UCSD-AML1 (cell line): ENCODE measurements around the gene GLRA1.
"Not testable (repeated sequence)": the region's sequence is repeated elsewhere in the genome, so short reads cannot be mapped to it uniquely, and the experiment has no call there.

Experiments used
- DNase-seq: peaks from one replicate; lab custom pipeline; 2025; ENCODE audit not compliant: unreplicated experiment; lab: John Stamatoyannopoulos, UW

The GLRA1 gene

DNA sequence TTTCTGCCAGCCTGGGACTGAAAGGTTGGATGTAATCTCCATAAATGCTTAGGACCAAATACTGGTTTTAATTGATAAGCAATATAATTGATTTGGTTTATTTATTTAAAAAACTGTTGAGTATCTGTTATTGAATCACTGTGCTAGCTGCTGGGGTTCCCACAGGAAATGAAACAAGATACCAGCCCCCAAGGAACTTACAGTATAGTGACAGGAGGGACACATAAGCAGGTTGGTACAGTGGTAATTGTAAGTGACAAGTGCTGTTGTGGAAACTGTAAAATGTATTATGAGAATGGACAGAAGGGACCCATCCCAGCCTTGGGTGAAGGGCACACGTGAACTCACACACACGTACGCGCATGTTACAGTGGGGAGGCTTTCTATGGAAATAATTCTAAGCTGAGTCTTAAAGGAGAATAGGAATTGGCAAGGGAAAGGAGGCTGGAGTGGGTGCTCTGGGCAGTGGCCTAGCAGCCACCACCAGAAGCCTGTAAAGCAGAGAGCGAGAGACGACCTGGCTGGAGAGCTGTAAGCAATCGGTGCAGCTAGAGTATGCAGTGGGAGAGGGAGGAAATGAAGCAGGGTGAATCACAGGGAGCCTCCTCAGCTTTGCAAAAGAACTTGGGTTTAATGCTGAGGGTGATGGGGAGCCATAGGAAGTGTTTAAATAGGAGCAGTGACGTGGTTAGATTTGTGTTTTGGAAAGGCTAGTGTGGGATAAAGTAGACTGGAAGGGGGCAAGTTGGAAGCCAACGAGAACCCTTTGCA, 39.3 kb downstream of the GLRA1 start:
- no peak for DNase-seq

DNA sequence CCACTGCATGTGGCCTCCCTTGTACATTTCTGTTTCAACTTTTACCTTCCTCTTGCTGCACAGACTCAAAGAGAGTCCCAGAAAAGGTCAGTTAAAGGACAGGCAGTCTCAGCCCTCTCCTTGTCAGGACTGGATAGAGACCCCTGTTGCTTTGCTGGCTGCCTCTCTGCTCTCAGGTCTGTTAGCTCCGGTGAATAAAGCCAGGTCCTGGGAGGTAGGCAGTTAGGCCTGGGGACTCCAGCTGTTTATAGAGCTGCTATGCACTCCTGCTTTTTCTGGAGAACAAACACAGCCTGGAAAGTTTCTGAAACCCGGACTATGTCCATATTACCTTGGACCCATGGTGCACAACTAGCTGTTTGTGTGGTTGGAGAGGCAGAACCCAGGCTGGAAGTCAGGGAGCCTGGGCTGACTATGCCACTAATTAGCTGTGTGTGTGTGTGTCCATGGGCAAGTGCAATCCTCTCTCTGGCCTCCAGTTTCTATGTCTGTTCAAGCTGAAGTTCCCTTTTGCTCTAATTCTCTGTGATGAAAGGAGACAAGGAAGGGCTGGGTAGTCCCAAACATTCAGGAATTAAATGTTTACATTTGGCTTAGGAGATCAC, 42.9 kb downstream of the GLRA1 start:
- no peak for DNase-seq

DNA sequence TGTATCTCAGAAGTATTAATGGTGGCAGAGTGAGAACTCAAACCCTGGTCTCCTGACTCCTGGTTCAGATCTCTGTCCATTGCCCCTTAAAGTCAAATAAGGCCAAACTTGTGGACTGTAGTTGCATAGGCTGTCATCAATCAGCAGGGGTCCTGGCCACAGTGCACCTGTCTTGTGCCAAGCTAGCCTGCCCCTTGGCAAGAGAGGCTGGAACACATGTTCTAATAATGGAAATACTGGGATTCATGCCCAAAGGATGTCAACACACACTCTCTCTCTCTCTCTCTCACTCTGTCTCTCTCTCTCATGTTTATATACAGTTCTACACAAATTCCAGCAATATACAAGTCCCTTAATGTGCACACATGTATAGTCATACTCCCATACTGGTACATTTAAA, 44.3 kb downstream of the GLRA1 start:
- no peak for DNase-seq

DNA sequence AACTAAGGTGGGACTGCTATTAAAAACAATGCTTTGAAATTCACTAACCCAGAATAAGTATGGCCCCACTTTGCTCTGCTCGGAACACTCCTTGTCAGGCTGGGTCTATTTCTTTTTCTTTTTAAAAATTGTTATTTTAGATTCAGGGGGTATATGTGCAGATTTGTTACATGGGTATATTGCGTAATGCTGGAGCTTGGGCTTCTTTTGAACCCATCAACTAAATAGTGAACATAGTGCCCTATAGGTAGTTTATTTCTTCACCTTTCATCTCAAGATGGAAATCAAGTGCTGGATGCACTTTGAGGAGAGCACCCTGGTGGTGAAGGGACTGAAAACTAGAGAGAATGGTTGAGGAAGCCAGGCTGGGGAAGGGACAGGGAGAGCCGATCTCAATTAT, 51.0 kb downstream of the GLRA1 start:
- no peak for DNase-seq

DNA sequence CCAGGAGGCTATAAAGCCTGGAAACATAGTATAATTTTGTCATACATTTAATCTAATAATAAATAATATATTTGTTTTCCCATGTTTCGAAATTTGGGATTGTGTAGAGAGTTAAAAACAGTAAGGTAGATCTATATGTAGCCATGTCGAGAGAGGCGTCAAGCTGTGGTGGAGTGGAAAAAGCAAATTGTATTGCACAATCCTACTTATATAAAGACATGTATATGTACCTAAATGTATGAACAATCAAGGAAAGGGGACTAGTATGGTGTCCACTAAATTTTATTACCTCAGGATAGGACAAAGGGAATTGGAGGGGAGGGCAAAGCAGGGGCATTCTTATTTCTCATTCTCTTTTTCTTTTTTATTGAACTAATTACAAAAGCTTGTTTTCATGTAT, 52.0 kb downstream of the GLRA1 start:
- no peak for DNase-seq

DNA sequence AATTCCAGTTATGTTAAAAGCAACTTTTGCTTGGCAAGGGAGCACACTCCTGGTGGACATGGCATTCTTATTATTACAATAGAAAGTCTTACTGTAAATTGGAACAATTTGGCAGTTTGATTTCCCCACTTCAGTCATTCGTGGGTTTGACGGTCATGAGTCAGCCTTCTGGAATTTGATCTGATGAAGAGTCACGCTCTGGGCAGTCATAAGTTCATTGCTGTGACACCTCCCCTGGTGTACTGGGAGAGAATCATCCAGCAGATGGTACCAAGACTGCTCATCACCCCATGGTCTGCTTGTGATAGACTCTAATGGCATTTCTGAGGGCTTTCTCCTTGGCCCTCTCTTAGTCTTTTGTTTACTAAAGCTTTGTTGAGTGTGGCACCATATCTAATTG, 53.8 kb downstream of the GLRA1 start:
- no peak for DNase-seq

DNA sequence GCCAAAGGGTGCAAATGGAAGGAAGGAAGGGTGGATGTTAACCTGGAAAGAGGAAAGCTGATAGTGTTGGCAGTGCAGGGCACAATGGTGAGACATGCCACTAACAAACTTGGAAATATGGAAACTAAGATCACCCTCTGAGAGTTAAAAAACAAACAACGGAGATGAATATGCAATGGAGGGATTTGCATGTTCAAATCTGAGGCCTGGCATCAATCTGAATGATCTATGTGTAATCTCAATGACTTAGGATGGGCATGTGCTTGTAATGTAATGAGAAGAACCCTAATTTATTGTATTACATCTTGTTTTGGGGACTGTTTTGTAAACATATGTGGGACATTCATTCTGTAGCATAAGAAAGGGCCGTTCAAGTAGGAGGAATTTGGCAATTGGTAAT, 54.4 kb downstream of the GLRA1 start:
- DNase-seq: no peak

DNA sequence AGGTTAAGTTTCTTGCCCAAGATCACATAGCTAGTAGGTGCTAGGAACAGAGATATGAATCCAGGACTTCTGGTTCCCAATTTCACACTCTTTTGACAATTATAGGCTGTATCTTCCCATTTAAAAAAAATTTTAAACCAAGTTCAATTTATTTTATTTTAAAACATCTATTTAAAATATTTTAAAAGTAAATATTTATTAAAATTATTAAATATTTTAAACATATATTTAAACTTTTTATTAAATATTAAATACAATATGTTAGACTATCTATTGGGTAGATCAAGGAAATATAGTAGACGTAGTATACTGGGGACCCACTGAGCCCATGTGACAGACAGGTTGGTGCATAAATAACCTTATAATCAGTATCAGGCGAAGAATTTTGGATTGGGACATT, 54.8 kb downstream of the GLRA1 start:
- DNase-seq: no peak

DNA sequence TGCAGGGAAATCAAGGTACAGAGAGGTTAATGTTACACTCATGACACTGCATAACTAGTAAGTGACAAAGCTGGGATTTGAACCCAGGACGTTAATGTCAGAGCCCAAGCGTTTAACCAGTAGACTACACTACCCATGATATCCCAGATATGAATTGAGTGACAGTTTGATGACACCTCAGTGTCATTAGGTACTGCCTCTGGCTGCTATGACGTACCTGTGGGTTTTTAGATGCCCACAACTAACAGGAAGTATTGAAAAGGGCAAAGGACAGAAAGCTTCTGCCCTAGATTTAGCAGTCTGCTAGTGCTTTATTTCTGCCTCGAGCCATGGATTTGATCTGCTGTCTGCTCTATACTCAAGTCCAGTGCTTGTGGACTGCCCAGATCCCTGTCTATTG, 56.2 kb downstream of the GLRA1 start:
- no peak for DNase-seq

DNA sequence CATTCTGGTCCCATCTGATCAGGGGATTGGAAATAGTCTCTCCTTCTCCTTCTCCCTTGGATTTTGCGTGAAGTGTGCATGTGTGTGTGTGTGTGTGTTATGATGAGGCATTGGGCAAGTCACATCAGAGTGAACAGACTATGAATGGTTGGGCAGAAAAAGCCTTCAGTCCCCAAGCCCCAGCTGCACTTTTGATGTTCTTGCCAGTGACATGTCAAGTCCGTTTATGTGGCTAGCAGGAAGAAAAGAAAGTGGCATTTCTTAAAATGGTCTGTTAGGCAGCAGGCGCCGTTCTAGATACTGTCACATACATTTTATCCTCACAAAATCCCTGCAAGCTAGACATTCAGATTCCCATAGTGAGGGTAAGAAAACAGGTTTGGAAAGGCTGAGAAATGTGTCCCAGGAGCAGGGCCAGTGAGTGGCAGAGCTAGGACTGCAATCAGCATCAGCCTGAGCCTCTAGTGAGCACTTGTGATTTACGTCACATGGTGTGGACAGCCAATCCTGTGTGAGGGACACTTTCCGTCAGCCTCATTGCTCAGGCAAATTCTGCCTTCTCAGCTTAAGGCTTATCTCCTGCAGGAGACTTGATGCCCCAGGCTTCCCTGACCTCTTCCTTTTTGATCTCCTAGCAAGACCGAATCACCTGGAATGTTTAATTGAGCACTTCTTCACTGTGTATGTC, 60.4 kb downstream of the GLRA1 start:
- DNase-seq: no peak

DNA sequence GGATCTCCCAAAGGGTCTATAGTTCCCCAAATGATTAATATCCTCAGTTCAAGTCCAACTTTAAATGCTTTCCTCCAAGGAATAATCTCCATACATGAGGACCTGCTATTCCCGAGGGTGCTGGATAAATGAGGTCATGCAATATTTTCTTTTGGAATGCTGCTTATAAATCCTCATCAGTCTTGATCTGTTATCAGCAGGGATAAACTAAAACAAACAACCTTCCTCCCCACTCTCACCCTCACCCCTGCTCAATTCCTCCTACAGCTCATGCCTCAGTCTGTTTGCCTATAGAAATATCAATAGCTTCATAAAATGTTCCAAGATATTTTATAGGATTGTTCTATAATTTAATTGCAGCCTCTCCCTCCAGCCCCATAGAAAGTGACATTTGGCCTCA, 61.1 kb downstream of the GLRA1 start:
- DNase-seq: no peak

DNA sequence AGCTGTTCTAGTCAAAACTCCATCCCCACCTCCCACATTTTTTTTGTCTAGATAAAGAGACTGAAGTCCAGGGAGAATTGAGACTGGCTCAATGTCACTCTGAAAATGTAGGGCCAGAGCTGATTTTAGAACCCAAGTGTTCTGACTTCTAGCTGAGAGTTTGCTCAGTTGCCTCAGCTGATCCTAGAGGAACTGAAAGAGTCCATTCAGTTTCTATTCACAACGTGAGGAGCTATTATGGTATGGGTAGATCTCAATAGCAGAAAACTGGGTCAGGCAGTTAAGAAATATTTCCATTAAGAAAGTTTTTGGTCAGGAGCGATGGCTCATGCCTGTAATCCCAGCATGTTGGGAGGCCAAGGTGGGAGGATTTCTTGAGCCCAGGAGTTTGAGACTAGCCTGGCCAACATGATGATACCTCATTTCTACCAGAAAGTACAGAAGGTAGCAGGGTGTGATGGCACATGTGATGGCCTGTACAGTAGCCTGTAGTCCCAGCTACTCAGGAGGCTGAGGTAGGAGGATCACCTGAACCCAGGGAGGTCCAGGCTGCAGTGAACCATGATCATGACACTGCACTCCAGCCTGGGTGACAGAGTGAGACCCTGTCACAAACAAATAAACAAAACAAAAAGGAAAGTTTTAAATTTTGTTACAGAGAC, 61.7 kb downstream of the GLRA1 start:
- no peak for DNase-seq

DNA sequence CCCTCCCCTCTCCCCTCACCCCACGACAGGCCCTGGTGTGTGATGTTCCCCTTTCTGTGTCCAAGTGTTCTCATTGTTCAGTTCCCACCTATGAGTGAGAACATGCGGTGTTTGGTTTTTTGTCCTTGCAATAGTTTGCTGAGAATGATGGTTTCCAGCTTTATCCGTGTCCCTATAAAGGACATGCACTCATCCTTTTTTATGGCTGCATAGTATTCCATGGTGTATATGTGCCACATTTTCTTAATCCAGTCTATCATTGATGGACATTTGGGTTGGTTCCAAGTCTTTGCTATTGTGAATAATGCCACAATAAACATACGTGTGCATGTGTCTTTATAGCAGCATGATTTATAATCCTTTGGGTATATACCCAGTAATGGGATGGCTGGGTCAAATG, 63.8 kb downstream of the GLRA1 start:
- DNase-seq: not testable (repeated sequence)

DNA sequence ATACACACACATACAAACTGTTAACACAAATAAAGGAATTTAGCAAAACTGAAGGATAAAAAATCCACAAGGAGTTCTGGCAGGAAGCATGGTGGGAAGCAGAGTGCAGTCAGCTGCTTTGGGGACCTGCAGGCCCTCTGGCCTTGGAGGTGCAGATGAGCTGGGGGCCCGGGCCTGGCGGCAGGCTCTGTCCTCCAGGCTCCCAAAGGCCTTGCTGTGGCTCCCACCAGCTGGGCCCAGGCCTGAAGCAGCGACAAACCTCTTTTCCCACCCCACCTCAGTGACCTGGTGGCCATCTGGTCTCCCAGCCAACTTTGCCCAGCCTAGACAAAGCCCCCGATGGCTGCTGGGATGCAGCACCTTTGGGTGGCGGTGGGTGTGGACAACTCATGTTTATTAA, 67.8 kb downstream of the GLRA1 start:
- DNase-seq: no peak

DNA sequence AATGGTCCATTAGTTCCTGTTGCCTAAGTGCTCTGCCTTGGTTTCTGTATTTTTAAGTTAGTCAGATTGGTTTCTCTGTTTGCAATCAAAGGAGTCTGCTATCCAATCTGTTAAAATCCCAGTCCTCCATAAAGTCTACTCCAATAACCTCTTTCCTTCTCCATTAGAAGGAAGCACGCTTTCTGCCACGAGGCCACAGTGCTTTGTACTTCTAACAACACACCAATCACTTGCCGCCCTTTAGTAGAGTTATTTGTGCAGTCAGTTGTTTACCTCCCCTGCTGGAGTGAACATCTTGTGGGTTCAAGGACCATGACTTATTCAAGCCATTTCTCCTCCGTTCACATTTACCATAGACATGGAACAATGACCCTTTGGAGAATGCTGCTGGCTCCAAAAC, 69.0 kb downstream of the GLRA1 start:
- DNase-seq: no peak

DNA sequence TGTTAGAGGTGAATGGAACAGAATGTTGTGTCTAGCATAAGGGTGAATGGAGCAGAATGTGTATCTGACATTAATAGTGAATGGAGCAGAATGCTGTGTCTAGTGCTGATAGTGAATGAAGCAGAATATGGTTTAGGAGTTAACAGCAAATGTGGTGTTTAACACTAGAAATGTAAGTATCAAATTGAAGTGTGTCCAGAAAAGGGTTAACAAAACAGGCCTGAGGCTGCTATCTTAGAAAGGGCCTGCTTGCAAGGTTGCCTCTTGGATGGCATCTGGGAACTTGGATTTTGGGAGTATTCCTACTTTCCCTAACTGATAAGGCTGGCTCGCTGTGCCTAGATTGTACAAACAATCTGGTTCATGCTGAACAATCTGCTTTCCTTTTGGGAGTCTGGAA, 76.8 kb downstream of the GLRA1 start:
- DNase-seq: no peak

DNA sequence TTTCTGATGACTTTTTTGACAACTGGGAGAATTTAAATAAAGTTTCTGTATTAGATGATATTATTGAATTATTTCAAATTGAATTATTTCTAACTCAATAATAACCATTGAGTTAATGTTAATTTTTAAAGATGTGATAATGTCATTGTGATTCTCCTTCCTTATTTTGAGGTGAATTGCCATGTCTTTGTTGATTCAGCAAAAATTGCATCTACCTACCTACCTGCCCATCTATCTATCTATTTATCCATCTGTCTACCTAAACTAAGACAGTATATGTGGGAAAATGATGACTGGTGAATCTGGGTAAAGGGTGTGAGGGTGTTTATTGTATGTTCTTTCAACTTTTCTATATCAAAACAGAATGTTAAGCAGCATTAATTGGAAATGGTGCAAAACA, 77.9 kb downstream of the GLRA1 start:
- no peak for DNase-seq

DNA sequence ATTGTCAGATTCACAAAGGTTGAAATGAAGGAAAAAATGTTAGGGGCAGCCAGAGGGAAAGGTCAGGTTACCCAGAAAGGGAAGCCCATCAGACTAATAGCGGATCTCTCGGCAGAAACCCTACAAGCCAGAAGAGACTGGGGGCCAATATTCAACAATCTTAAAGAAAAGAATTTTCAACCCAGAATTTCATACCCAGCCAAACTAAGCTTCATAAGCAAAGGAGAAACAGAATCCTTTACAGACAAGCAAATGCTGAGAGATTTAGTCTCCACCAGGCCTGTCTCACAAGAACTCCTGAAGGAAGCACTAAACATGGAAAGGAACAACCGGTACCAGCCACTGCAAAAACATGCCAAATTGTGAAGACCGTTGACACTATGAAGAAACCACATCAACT, 91.8 kb downstream of the GLRA1 start:
- not testable (repeated sequence) for DNase-seq

DNA sequence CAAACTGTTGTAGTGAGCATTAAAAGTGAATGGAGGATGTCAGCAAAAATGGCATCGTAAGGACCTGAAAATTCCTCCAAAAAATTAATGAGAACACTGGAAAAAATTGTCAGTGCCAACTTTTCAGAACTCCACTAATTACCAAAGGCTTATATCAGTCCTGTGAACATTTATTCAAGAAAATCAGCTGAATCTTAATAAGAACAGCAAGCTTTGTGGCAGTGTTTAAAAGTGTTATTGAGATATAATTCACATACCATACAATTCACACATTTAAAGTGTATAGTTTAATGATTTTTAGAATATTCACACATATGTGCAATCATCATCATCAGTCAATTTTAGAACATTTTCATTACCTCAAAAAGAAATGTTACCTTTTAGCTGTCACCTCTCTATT, 95.3 kb downstream of the GLRA1 start:
- DNase-seq: no peak

DNA sequence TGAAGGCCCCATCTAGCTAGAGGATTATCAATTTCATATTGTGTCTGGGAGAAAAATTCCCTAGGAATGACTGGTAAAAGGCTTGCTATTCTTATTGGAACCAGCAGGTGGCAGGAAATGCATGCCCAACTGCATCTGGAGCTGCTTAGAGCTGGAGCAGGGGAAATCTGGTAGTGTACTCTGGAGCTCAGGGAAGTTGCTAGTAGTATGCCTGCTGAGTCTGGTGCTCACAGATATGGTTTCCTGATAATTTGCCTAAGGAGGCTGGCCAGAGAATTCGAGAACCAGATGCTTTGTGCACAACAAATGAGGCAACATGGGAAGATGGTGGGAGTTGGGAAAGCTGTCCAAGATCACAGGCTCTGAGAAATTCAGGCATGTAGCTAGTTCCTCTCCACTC, 99.2 kb downstream of the GLRA1 start:
- peak; percentile 14 for DNase-seq

DNA sequence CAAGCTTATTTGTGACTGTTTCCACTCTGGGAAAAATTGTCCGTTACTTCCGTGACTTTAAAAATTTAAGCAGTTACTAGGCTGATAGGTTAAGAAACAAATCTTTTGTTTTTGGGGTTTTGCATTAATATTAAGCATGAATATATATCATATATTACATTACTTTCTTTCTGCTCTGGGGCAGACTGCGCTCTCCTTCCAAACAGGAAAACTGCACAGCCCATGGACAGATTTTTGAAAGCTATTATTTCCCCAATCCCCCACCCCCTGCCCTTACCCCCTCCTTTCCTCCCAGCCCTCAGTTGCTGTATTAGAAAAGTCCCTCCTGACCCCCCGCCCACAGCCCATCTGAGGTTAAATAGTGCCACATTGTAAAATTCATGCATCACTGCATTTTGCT, 102.5 kb downstream of the GLRA1 start:
- DNase-seq: no peak

DNA sequence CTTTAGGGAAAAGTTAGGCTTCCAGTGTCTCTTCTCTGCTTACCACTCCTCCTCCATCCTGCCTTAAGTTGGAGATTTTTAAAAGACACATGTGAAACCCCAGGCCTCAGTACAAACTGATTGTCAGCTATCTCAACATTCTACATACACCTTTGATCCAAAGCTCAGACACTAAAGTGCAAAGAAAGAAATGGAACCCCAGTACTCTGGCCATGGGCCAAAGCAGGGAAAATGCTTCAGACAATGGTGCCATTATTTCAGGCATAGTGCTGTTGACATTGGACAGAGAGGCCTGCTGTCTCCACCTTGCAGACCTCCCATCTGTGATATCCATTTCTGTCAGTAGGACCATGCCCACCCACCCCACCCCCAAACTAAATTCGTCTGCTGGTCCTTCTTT, 103.7 kb downstream of the GLRA1 start:
- no peak for DNase-seq
